Hepatic stellate cell (primary cell): Measurements from ENCODE around the gene FHAD1.
A peak's percentile ranks its signal among the peaks of the same experiment; 100 is the strongest.

Source experiments
- DNase-seq: peaks from one replicate; pipeline ENCODE4 v3.0.0; 2011; ENCODE audit warnings: low spot score

Gene FHAD1

DNA sequence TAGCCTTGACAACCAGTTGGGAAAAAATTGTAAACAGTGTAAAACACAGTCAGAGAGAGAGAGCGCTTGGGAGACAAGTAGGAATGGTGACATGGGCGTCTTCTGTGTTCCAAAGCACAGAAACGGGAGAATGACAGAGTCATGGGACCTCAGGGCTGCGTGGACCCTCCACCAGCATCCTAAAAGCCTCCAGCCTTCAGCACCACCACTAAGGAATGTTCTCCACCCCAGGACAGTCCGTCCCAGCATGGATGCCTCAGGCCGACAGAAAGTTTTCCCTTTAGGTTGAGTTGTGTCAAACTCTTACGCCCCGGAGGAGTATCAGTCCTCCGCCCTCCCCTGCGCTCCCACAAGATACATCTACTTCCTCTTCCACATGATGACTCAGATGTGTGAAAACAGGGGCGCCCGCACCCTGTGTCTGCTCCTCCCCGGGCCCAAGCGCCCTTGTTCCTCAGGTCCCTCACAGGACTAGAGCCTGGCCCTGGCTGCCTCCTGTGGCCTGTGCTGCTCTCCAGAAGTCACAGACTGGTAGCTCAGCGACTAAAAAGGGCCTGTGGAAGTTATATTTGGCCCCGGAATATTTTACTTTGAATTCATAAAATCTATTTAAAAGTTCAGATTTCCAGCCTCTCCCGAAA is 98.8 kb downstream of the FHAD1 start:
- no peak for DNase-seq

DNA sequence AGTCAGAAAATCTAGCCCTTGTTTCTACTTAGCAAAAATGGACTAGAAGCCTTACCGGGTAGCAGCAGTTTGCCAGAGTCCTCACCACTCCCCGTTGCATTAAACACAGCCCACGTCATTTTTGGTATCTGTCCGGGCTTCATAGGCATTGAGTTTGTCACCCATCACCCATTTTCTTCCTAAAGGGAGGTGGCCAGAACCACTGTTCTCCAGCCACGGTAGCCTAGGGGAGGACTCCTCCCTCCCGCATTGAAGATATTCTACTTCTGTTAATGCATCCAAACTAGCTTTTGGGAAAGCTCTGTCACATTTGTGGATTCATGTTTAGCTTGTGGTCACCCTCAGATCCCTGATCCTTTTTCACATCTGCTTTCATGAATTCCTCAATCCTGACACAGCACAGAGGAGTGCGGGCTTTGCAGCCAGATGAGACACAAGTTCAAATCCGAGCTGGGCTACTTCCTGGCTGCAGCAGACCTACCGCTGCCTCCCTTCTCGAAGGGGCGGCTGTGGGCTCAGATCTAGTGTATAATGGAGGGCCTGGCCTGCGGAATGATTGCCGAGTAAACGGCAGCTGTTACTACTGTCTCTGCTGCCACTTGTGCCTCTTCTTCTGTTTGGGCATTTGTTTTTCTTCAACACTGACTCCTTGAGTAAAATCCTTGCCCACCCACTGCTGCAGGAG is 99.5 kb downstream of the FHAD1 start:
- no peak for DNase-seq

DNA sequence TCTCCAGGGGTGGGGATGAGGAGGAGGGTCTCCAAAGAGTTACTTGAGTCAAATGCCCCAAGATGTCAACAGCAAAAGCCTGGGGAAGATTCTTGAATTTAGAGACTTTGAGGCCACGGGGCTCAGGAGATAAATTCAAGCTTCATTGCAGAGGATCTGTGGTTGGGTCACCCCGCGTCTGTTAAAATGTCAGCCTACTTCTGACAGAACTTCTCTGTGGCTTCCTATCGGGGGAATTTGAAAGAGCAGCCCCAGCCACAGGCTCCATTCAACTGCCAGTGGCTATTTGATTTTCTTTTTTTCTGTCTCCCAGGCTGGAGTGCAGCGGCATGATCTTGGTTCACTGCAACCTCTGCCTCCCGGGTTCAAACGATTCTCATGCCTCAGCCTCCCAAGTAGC is 100.2 kb downstream of the FHAD1 start:
- DNase-seq = no peak

DNA sequence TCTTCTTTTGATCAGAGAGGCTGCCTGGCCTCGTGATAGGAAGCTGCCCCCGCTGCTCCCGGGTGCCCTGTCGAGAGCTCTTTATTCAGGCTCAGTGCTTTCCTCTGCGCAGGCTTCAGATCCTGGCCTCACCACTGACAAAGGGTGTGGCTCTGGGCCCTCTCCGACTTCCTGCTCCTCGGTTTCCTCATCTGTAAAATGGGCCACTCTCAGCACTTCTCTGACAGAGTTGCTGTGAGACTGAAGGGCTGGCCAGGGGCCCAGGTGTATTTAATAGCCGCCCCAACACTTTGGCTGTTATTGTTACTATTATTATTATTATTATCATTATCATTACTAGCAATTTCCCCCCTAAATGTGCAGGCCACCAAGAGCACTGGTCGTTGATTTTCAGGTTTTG is 101.6 kb downstream of the FHAD1 start:
- DNase-seq = no peak

DNA sequence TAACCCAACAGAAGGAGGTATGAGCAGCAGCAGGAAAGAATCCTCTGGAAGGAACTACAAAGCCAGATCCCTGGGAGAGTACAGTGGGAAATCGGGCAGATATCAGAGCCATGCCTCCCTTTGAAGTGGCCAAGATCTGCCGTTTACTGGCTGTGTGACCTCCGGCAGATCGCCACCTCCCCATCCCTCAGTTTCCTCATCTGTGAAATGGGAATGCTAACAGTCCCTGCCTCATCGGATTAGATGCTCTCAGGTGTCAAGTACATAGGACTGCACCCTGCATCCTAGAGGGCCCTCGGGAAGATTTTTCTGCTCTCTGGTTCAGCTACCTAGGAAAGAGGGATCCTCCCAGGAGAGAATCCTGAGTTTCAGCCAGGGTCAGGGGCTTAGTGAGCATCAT is 102.1 kb downstream of the FHAD1 start:
- no peak for DNase-seq

DNA sequence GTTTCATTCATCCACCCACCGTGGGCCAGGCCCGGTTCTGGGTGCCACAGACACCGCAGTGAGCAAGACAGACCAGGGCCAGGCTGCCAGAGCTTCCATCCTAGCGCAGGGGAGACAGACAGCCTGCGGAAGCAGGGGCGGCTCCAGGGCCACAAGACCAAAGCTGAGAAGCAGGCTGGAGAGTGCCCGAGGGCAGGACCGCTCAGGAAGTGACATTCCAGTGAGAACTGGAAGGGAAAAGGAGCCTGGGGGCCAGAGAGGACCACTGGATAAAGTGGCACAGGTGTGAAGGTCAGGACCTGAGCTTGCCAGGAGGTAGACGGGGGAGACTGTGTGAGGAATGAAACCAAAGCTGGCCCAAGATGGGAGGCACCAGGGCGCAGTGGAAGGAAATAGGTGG is 103.1 kb downstream of the FHAD1 start:
- DNase-seq = no peak

DNA sequence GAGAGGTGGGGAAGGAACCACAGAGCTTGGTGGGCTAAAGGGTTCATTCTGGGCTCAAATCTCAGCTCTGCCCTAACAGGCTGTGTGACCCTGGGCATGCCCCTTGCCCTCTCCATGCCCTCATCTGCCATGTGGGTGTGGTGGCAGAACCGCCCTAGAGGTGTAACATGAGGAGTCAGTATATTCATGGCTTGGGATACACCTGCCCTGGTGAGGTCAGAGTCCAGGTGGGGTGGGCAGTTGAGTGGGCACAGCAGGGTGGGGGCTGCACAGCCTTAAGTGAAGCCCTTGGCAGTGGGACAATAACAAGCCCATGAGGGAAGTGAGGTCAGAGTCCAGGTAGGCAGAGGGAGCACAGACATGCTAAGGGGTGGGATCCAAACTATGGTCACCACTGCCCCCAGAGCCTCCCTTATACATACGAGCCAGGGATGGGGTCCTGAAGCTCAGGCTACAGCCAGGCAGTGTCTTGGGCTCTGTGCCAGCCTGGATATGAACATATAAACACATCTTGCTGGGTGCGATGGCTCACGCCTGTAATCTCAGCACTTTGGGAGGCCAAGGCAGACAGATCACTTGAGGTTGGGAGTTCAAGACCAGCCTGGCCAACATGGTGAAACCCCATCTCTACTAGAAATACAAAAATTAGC is 103.7 kb downstream of the FHAD1 start:
- no peak for DNase-seq

DNA sequence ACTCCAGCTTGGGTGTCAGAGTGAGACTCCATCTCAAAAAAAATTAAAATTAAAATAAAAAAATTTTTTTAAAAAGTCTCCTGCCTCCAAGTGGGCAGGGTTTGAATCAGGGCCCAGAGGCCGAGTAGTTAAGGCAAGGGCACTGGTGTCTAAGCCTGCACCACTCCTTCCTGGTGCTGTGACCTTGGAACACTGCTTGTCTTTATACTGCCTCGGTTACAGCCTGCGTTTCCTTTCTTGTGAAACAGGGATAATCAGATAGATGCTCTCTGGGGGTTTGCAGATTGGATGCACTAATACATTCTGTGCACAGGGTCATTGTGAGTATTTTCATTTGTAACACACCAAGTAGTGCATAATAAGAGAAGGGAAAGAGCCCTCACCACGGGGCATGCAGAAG is 104.3 kb downstream of the FHAD1 start:
- no peak for DNase-seq

DNA sequence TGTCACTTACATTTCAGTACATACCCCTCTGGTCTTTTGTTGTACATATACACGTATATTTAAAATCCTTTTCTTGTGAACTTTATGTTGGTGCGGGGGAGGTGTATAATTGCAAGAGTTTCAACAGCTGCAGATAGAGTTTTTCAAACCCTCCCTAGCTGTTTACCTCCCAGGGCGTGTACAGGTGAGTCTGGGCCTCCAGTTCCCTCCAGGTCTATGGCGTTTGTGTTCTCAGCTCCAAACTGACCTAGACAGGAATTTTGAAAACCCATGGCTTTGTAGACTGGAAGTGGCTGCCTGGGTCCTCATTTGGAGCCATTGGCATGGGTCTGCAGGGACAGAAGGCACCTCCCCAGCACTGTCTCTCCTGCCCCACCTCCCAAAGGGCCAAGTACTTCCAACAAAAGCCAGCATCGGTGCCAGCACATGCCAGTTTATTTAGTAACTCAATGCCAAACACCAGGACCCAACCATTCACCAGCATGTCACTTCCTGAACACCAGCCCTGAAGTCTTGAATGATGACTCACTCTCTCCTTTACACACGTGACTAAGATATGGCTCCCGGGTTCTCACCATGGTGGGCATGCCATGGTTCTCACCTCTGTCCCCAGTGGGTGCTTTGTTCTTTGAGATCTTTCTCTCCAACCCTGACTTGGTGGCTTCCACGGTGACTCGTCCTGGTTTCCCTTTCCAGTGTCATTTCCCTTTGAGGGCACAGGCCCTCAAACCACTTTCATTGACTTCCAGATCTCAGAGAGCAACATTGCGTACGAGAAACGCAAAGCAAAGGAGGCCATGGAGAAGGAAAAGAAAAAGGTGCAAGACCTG is 105.3 kb downstream of the FHAD1 start:
- DNase-seq = peak; percentile 82

DNA sequence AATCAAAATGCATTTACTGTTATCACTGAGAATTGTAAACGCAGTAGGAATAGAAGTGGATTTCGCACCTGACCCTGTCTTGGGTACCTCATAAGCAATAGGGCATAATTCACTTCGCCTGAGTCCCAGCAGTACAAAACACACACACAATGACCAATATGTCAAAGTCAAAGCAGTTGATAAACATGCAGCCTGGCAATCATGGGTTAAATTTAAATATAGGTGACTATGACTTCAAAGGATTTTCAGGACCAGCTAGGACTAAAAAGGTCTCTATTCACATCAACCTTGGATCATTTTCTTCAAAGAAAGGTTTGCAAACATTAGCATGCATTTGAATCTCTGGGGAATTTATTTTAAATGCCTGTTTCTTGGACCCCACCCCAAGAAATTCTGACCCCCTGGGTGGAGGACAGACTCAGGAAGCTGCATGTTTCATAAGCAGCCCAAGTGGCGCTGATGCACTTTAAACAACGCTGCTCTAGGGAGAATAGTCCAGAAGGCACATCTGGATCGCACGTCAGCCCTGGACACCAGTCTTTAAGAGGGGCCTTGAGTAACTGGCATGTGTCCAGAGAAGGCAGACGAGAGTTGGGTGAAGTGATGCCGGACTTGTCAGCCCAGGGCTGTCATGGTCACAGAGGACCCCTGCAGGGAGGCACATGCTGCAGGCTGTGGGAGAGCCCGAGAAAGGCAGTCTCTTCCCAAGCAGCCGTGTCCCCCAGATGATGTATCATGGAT is 107.0 kb downstream of the FHAD1 start:
- DNase-seq = no peak

DNA sequence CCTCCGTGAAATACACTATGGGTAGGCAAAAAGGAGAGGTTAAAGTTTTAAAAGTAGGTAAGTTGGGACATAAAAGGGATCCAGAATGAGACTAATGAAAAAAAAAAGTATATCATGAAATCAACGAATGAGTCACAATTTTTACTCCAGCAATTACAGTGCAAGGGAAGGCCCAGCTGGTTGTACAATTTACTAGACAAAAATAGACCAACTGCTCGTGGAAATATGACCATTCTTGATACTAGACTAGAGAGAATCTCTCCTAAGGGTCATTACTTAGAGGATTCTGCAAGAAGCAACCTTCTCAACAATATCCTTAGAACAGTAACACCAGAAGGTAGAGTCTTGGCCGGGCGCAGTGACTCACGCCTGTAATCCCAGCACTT is 107.5 kb downstream of the FHAD1 start:
- DNase-seq = peak; percentile 47

DNA sequence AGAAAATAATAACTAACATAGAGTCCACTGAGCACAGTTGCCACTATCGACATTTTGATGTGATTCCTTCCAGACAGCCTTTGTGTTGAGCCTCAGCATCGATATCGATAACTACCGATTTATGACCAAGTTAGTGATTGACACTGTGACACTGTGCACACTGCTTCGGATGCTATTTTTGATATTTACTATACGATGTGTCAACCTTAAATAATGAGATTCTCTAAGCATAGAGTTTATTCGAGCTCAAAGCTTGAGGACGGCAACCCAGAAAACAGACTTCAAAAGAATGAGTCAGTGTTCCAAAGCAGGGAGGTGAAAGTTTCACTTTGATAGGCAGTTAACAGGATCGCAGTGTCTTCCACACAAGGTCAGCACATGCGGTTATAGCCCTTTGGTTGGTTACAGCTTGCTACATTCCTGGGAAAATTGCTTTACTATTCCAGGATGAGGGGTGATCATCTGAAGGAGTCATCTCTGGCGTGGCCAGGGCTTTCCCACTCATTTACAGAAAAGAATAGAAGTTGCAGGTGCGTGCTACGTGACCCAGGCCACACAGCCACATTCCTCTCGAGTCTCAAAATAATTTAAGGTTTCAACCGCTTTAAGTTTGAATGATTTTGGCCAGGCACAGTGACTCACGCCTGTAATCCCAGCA is 109.1 kb downstream of the FHAD1 start:
- DNase-seq = no peak

DNA sequence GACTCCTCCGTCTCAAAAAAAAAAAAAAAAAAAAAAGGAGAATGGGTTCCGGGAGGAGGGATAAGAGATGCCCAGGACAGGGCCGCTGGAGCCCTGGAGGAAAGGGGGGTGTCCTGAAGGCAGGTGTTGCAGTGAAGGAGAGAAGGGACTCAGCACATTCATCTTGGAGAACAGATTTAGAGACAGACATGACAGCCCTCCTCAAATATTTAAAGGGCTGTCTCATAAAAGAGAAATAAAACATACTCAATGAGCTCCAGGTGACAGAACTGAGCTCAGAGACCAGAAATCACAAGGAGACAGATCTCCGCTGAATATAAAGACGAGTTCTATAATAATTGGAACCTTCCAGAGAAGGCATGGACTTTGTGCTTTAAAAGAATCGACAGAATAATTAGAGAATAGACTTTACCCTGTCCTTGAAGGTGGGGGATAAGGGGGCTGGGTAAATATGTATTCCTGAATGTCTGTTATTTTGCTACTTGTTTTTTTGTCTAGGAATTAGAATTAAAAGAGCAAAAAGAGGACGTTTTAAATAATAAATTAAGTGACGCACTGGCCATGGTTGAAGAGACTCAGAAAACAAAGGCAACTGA is 110.7 kb downstream of the FHAD1 start:
- DNase-seq = no peak

DNA sequence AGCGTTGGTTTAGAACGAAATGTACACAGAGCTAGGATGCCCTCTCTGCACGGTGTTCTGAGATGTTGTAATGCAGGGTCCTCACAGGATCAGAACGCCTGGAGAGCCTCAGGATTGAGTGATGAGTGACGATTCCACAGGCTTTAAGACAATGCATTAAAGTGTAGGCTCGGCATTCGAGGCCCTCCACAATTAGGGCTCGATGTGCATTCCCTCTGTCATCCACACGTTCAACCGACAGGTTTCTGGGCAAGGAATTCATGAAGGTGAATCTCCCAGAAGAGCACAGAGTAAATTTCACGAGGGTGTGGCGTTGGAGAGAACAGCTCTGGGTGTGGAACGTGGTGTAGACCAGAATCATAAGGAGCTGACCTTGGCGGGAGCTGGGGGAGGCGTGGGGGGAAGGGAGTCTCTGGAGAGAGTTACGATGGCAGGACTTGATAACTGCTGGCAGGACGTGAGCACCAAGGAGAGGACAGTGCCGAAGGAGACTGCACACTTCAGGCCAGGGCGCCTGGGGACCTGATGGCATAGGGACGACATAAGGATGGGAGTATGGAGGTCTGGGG is 111.6 kb downstream of the FHAD1 start:
- DNase-seq = no peak

DNA sequence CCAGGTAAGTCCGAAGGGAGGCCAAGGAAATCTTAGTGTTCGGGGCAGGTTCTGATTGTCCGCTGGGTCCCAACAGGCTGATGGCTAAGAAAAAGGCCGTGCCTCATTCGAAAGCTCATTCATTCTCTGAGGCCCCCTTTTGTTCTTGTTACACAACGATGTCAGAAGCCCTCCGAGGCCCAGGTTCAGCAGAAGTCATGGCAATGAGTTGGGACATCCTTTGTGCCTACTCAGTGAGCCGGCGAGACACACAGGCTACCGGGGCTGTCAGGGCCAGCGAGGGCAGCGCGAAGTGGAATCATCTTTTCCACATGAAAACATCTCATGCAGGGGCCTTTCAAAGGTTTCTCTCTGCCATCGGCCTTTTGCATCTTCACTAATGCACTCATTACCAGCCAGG is 113.7 kb downstream of the FHAD1 start:
- DNase-seq = no peak

DNA sequence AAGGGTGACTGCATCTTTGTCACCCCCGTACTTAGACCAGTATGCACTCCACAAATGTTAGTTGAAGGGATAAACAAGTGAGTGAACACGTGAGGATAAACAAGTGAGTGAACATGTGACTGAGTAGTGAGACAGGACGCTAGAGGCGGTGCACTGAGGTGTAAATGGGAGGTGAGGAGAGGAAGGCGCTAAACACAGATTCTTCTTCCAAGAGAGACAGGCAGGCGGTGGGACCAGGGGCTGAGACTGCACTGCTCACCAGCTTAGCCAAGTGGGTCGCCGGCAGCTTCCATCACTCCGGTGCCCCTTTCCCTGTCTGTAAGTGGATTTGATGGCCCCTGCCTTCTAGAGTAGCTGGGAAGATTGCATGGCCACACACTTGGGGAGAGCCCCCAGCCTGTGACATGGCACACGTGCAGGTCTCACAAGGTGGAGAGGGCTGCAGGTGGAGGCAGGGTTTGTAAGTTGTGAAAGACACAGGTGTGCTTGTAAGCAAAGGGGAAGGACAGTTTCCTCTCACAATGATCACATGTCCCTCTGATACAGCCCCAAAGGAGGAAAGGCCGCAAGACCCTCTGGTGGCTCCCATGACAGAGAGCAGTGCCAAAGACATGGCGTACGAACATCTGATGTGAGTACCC is 115.2 kb downstream of the FHAD1 start:
- DNase-seq = no peak

DNA sequence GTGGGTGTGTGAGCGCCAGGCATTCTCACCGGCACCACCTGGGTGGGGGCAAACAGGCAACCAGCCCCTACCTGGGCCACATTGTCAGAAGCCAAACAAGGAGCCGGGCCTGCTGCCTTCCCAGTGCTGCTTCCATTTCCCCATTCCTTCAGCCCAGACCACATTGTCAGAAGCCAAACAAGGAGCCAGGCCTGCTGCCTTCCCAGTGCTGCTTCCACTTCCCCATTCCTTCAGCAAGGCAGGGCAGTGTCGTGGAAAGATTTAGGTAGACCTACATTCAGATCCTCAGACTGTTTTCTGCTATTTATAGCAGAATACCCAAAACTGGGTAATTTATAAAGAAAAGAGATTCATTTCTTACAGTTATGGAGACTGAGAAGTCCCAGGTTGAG is 115.7 kb downstream of the FHAD1 start:
- no peak for DNase-seq

DNA sequence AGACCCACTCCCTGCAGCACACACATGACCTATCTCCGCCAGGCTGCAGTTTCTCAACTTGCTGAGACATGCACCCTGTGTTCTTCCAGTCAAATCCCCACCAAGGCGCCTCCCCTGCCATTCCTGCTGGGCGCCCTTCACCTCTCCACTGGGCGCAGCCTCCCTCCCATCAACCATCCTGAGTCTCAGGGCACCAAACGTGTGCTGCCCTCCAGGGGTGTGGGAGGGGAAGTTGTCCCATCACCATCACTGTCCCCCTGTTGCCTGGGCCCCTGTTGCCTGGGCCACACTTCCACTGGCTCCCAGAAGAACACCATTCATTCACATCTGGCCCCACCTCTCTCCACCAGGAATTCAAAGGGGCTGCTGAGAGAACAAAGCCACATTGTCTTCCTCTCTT is 117.7 kb downstream of the FHAD1 start:
- DNase-seq = no peak

DNA sequence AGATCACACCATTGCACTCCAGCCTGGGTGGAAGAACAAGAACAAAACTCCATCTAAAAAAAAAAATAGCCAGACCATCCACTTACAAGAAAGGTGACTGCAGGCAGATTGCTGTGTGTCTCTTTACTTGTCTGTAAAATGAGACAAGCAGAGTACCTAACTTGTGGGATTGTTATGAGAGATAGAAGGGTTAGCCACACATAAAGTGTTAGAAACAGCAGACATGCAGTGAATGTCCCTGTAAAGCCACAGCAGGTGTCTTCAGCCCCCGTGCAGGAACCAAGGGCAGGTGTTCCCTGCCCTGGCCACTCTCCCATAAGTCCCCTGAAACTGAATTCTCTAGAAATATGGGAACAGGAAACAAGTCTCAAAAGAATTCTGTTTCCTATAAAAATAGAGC is 121.9 kb downstream of the FHAD1 start:
- no peak for DNase-seq

DNA sequence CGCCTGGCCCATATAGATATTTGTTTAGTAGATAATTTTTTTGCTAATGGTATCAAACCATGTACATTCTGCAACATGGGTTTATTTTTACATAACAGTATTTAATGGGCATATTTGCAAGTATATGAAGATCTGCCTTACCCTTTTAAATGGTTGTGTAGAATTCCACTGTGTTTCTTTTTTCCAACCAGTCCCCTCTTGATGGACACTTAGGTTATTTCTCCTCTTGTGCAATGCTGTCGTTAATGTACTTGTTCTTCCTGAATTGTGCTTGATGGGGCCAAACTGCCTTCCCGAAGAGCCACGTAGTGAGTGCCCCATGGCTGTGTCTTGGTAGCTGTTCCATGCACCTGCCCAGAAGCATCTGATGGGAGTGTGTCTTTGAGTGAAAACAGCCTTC is 123.2 kb downstream of the FHAD1 start:
- DNase-seq = no peak
